GM12873 (cell line): ENCODE measurements around the gene GALNT7.

ENCODE experiments used
- CTCF ChIP-seq: IDR thresholded peaks from 2 replicates; pipeline ENCODE4 v1.5.1; 2012; ENCODE audit warnings: low read depth, mild to moderate bottlenecking, moderate library complexity, low read length, control low read depth; ENCODE audit not compliant: insufficient read depth; ENCODE audit errors: missing control alignments

The GALNT7 gene

GRCh38 chr4:173367285-173367684, 198.7 kb downstream of the GALNT7 start:
- no peak for TF ChIP-seq CTCF

GRCh38 chr4:173367946-173368345, 199.3 kb downstream of the GALNT7 start:
- no peak for TF ChIP-seq CTCF

- no peak for TF ChIP-seq CTCF
These were observed 201.5 kb downstream of the GALNT7 start for GRCh38 chr4:173370130-173370476.

- no peak for TF ChIP-seq CTCF
These were observed 202.1 kb downstream of the GALNT7 start, which contains the start of gene SAP30 for GRCh38 chr4:173370477-173371291. Gene SAP30 (plus strand): TSS chr4:173370954. CDS start chr4:173371183, 229 bp downstream.

GRCh38 chr4:173371292-173372192, 202.9 kb downstream of the GALNT7 start:
- TF ChIP-seq CTCF = no peak
